ENCODE results near the gene LSMEM2.

DNA sequence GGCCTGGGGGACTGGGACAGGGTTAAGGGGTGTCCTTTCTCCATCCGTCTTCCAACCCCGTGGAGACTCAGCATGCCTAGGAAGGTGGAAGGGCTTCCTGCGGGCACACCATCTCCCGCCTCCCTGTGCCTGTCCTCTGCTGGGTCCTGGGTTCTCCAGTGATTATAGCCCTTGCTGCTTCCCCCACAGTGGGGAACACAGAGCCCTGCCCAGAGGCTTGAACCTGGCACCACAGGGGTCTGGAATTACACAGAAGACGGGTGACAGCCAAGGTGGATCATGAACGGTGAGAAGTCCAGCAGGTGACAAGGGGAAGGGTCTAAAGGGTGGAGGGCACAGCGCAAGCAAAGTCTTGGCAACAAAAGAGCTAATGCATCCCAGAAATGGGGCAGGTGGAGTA is 16.1 kb upstream of the LSMEM2 start:
- TF ChIP-seq, protein P1, sequence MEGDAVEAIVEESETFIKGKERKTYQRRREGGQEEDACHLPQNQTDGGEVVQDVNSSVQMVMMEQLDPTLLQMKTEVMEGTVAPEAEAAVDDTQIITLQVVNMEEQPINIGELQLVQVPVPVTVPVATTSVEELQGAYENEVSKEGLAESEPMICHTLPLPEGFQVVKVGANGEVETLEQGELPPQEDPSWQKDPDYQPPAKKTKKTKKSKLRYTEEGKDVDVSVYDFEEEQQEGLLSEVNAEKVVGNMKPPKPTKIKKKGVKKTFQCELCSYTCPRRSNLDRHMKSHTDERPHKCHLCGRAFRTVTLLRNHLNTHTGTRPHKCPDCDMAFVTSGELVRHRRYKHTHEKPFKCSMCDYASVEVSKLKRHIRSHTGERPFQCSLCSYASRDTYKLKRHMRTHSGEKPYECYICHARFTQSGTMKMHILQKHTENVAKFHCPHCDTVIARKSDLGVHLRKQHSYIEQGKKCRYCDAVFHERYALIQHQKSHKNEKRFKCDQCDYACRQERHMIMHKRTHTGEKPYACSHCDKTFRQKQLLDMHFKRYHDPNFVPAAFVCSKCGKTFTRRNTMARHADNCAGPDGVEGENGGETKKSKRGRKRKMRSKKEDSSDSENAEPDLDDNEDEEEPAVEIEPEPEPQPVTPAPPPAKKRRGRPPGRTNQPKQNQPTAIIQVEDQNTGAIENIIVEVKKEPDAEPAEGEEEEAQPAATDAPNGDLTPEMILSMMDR (IDR thresholded peaks at IDR 0.05 in 4 of 5, conservative IDR thresholded peaks at IDR 0.05 in 1 of 5): no peak
- TF ChIP-seq POLR2A (IDR thresholded peaks at IDR 0.05): no peak

Measured in gastrocnemius medialis (tissue), 4 donors.